Measurements from ENCODE around the gene SMARCD2.

Gene SMARCD2

GRCh38 chr17:63827801-63828221 lies 14.7 kb downstream of the SMARCD2 start:
- TF ChIP-seq YY1 (IDR thresholded peaks at IDR 0.05; ENCODE audit: insufficient read depth, insufficient read length) (no peak), SUZ12 (IDR thresholded peaks at IDR 0.05; ENCODE audit: extremely low read depth, insufficient read depth, insufficient read length) (no peak), ZNF274 (IDR thresholded peaks at IDR 0.05; ENCODE audit: low read depth, low read length) (no peak)
- Histone ChIP-seq H3K9me3 (ENCODE audit: insufficient read depth, low read length) (no peaks in the 10 kb centered on the region), H3K36me3 (ENCODE audit: insufficient read depth, insufficient read length, low read length) (peaks cover 83% of the 10 kb centered on the region), H3K4me1 (ENCODE audit: insufficient read depth, insufficient read length) (peaks cover 4% of the 10 kb centered on the region), H3K27me3 (ENCODE audit: insufficient read depth, insufficient read length) (no peaks in the 10 kb centered on the region), H3K4me3 (ENCODE audit: insufficient read length, low read depth) (peak overlapping the region; percentile 97), H3K9ac (ENCODE audit: insufficient read length, low read depth) (peak overlapping the region; percentile 92)
- no peak for DNase-seq (ENCODE audit: low read depth, low spot score)

DNA sequence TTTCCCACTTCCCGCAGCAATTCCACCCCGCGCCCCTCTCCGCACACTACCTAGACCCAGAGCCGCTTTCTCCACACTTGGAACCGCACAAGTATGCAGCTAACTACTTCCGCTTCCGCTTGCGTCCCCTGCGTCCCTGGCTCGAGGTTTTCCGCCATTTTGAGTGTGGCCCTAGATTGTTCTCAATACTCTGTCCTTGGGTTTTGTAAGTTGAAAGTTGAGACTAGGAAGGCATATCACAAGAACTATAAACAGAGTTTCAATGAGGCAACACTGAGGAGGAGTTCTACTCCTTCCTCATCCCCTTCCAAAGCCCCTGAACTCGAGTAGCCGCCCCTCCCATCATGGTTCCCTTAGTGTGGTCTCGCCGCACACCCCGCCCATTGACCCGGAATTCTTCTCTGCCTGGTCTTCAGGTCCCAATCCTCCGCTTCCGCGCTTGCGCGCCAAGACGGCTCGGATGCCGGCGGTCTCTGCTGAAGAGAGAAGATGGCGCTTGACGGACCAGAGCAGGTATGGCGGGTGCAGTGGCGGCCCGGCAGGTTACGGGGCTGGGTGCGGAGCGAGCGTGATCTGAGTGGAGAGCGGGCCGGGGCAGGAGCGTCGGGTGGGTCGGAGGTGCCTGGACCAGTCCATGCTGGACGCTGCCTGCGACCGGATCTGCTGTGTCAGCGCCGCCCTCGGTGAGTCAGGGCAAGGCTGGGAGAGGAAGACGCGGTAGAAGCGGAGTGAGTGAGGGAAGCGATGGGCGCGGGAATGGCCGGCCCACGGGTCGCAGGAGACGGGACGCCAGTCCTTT lies 15.3 kb downstream of the SMARCD2 start, which contains the start of the genes FTSJ3 and PSMC5:
FTSJ3 (minus strand) TSS at position 662 of the 799 bp plus-strand sequence. CDS start 761 bp downstream, outside the sequence.
PSMC5 (plus strand) TSS at position 430 of the 799 bp plus-strand sequence; CDS start at position 490, 60 bp downstream.
- Histone ChIP-seq H3K27me3 (ENCODE audit: insufficient read depth, insufficient read length) (no peaks in the 10 kb centered on the region), H3K9ac (ENCODE audit: insufficient read length, low read depth) (peak within 1 kb of the TSS; percentile 92), H3K4me3 (ENCODE audit: insufficient read length, low read depth) (peak within 1 kb of the TSS; percentile 97), H3K4me1 (ENCODE audit: insufficient read depth, insufficient read length) (peaks cover 3% of the 10 kb centered on the region), H3K9me3 (ENCODE audit: insufficient read depth, low read length) (no peaks in the 10 kb centered on the region), H3K36me3 (ENCODE audit: insufficient read depth, insufficient read length, low read length) (peaks cover 83% of the 10 kb centered on the region)
- DNase-seq (ENCODE audit: low read depth, low spot score) = peak; percentile 81
- TF ChIP-seq ZNF274 (IDR thresholded peaks at IDR 0.05; ENCODE audit: low read depth, low read length) (no peak), YY1 (IDR thresholded peaks at IDR 0.05; ENCODE audit: insufficient read depth, insufficient read length) (peak; percentile 97)

- no peak for DNase-seq (ENCODE audit: low read depth, low spot score)
- H3K27me3 ChIP-seq (ENCODE audit: insufficient read depth, insufficient read length) = no peaks in the 10 kb centered on the region
- TF ChIP-seq ZNF274 (IDR thresholded peaks at IDR 0.05; ENCODE audit: low read depth, low read length) = no peak
- TF ChIP-seq SUZ12 (IDR thresholded peaks at IDR 0.05; ENCODE audit: extremely low read depth, insufficient read depth, insufficient read length) = no peak
- no peak for TF ChIP-seq YY1 (IDR thresholded peaks at IDR 0.05; ENCODE audit: insufficient read depth, insufficient read length)
- no peaks in the 10 kb centered on the region for H3K4me1 ChIP-seq (ENCODE audit: insufficient read depth, insufficient read length)
- no peaks in the 10 kb centered on the region for H3K9me3 ChIP-seq (ENCODE audit: insufficient read depth, low read length)
- H3K9ac ChIP-seq (ENCODE audit: insufficient read length, low read depth) = peak overlapping the region; percentile 92
- H3K36me3 ChIP-seq (ENCODE audit: insufficient read depth, insufficient read length, low read length) = peaks cover 83% of the 10 kb centered on the region
- H3K4me3 ChIP-seq (ENCODE audit: insufficient read length, low read depth) = peak overlapping the region; percentile 97
These were observed 15.9 kb downstream of the SMARCD2 start for GRCh38 chr17:63826468-63827001.

- H3K4me1 ChIP-seq (ENCODE audit: insufficient read depth, insufficient read length) = no peaks in the 10 kb centered on the region
- H3K36me3 ChIP-seq (ENCODE audit: insufficient read depth, insufficient read length, low read length) = peaks cover 80% of the 10 kb centered on the region
- no peaks in the 10 kb centered on the region for H3K27me3 ChIP-seq (ENCODE audit: insufficient read depth, insufficient read length)
These were observed 18.1 kb downstream of the SMARCD2 start for GRCh38 chr17:63824362-63824761.

GRCh38 chr17:63823659-63824331 lies 18.7 kb downstream of the SMARCD2 start:
- Histone ChIP-seq H3K9ac (ENCODE audit: insufficient read length, low read depth) (no peak overlapping the region), H3K4me3 (ENCODE audit: insufficient read length, low read depth) (no peak overlapping the region), H3K27me3 (ENCODE audit: insufficient read depth, insufficient read length) (no peaks in the 10 kb centered on the region), H3K9me3 (ENCODE audit: insufficient read depth, low read length) (no peaks in the 10 kb centered on the region), H3K4me1 (ENCODE audit: insufficient read depth, insufficient read length) (no peaks in the 10 kb centered on the region), H3K36me3 (ENCODE audit: insufficient read depth, insufficient read length, low read length) (peaks cover 80% of the 10 kb centered on the region)
- DNase-seq (ENCODE audit: low read depth, low spot score) = no peak
- TF ChIP-seq ZNF274 (IDR thresholded peaks at IDR 0.05; ENCODE audit: low read depth, low read length) (no peak), YY1 (IDR thresholded peaks at IDR 0.05; ENCODE audit: insufficient read depth, insufficient read length) (no peak), SUZ12 (IDR thresholded peaks at IDR 0.05; ENCODE audit: extremely low read depth, insufficient read depth, insufficient read length) (no peak)

More at GRCh38 chr17:63824362-63824761, 18.1 kb downstream of the SMARCD2 start:
- DNase-seq (ENCODE audit: low read depth, low spot score) = no peak
- Histone ChIP-seq H3K4me3 (ENCODE audit: insufficient read length, low read depth) (no peak overlapping the region), H3K9ac (ENCODE audit: insufficient read length, low read depth) (no peak overlapping the region), H3K9me3 (ENCODE audit: insufficient read depth, low read length) (no peaks in the 10 kb centered on the region)
- no peak for TF ChIP-seq ZNF274 (IDR thresholded peaks at IDR 0.05; ENCODE audit: low read depth, low read length)
- no peak for TF ChIP-seq YY1 (IDR thresholded peaks at IDR 0.05; ENCODE audit: insufficient read depth, insufficient read length)
- TF ChIP-seq SUZ12 (IDR thresholded peaks at IDR 0.05; ENCODE audit: extremely low read depth, insufficient read depth, insufficient read length) = no peak

GRCh38 chr17:63822537-63822936 lies 19.9 kb downstream of the SMARCD2 start:
- H3K36me3 ChIP-seq (ENCODE audit: insufficient read depth, insufficient read length, low read length) = peaks cover 82% of the 10 kb centered on the region
- H3K9ac ChIP-seq (ENCODE audit: insufficient read length, low read depth) = no peak overlapping the region
- H3K4me1 ChIP-seq (ENCODE audit: insufficient read depth, insufficient read length) = no peaks in the 10 kb centered on the region
- no peak overlapping the region for H3K4me3 ChIP-seq (ENCODE audit: insufficient read length, low read depth)
- H3K9me3 ChIP-seq (ENCODE audit: insufficient read depth, low read length) = no peaks in the 10 kb centered on the region
- no peaks in the 10 kb centered on the region for H3K27me3 ChIP-seq (ENCODE audit: insufficient read depth, insufficient read length)
- no peak for DNase-seq (ENCODE audit: low read depth, low spot score)
- TF ChIP-seq SUZ12 (IDR thresholded peaks at IDR 0.05; ENCODE audit: extremely low read depth, insufficient read depth, insufficient read length) (no peak), ZNF274 (IDR thresholded peaks at IDR 0.05; ENCODE audit: low read depth, low read length) (no peak), YY1 (IDR thresholded peaks at IDR 0.05; ENCODE audit: insufficient read depth, insufficient read length) (no peak)

- Histone ChIP-seq H3K4me1 (ENCODE audit: insufficient read depth, insufficient read length) (no peaks in the 10 kb centered on the region), H3K27me3 (ENCODE audit: insufficient read depth, insufficient read length) (no peaks in the 10 kb centered on the region), H3K9me3 (ENCODE audit: insufficient read depth, low read length) (no peaks in the 10 kb centered on the region), H3K4me3 (ENCODE audit: insufficient read length, low read depth) (no peak overlapping the region), H3K36me3 (ENCODE audit: insufficient read depth, insufficient read length, low read length) (peaks cover 90% of the 10 kb centered on the region), H3K9ac (ENCODE audit: insufficient read length, low read depth) (no peak overlapping the region)
- TF ChIP-seq SUZ12 (IDR thresholded peaks at IDR 0.05; ENCODE audit: extremely low read depth, insufficient read depth, insufficient read length) (no peak), YY1 (IDR thresholded peaks at IDR 0.05; ENCODE audit: insufficient read depth, insufficient read length) (no peak), ZNF274 (IDR thresholded peaks at IDR 0.05; ENCODE audit: low read depth, low read length) (no peak)
- no peak for DNase-seq (ENCODE audit: low read depth, low spot score)
These were observed 20.7 kb downstream of the SMARCD2 start for GRCh38 chr17:63821804-63822203.
